ENCODE results near the gene WDR90. TPM values are rescaled to one million over a fixed set of nuclear protein-coding genes. Genes with fewer than 3 reads are reported as not detected.

WDR90 gene
- total RNA-seq, 4 donors from 2014 or later, result 8.2 to 22.7 (median 16.5) TPM

- peaks cover 7 to 55% (median 46%) of the 10 kb centered on the region in 4 donors for H3K36me3 ChIP-seq
- no peak for DNase-seq (ENCODE audit: extremely low spot score)
Measured at GRCh38 chr16:628321-629061, 20.7 kb upstream of the WDR90 start.

DNA sequence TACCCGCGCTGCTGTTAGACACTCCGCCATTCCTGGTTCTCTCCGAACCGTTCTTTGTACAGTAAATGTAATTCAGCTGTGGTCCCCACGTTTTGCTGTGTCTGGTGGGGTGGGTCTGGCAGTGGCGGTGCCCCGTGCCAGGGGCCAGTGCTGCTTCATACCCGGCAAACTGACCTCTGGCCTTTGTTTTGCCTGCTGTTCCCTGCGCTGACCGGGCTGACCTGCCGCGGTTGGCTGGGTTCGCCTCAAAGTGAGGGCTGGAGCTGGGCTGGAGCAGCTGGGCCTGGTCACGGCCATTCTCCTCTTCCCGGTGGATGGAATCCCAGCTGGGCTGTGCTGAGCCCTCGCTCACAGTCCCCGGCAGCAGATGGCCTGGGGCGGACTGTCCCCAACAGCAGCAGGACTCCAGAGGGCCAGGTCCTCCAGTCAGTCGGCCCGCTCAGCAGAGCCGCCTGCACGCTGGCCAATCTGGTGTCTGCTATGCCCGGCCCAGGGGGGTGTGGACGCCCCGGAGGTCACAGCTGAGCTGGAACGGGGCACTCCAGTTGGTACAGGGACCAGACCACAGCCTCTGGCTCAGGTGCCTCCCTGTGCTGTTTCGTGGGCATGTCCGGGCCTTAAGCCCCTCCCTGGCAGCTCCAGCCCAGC lies 19.9 kb upstream of the WDR90 start:
- H3K27ac ChIP-seq (replicated peaks in 1 of 4), result no peak overlapping the region
- TF ChIP-seq POLR2AphosphoS5 (IDR thresholded peaks at IDR 0.05) (no peak), EP300 (IDR thresholded peaks at IDR 0.05) (no peak), POLR2A (IDR thresholded peaks at IDR 0.05; ENCODE audit: low read depth) (no peak)
- TF ChIP-seq, protein P1, sequence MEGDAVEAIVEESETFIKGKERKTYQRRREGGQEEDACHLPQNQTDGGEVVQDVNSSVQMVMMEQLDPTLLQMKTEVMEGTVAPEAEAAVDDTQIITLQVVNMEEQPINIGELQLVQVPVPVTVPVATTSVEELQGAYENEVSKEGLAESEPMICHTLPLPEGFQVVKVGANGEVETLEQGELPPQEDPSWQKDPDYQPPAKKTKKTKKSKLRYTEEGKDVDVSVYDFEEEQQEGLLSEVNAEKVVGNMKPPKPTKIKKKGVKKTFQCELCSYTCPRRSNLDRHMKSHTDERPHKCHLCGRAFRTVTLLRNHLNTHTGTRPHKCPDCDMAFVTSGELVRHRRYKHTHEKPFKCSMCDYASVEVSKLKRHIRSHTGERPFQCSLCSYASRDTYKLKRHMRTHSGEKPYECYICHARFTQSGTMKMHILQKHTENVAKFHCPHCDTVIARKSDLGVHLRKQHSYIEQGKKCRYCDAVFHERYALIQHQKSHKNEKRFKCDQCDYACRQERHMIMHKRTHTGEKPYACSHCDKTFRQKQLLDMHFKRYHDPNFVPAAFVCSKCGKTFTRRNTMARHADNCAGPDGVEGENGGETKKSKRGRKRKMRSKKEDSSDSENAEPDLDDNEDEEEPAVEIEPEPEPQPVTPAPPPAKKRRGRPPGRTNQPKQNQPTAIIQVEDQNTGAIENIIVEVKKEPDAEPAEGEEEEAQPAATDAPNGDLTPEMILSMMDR (IDR thresholded peaks at IDR 0.05), result no peak
- H3K36me3 ChIP-seq, result peaks cover 10 to 64% (median 54%) of the 10 kb centered on the region in 4 donors
- H3K27me3 ChIP-seq, result peaks cover 0 to 21% (median 0%) of the 10 kb centered on the region in 4 donors
- H3K4me3 ChIP-seq, result no peak overlapping the region
- peaks cover 11 to 34% (median 26%) of the 10 kb centered on the region in 4 donors for H3K4me1 ChIP-seq
- no peaks in the 10 kb centered on the region for H3K9me3 ChIP-seq
- WGBS, result 75% methylated on average over 9 of the region's 29 CpGs
- DNase-seq (ENCODE audit: extremely low spot score), result no peak
- intact Hi-C loops (cut with DNase I), result no loop called here

More at GRCh38 chr16:628321-629061, 20.7 kb upstream of the WDR90 start:
- H3K4me1 ChIP-seq, result peaks cover 11 to 33% (median 25%) of the 10 kb centered on the region in 4 donors
- H3K27ac ChIP-seq (replicated peaks in 1 of 4), result no peak overlapping the region
- intact Hi-C loops (cut with DNase I), result no loop called here
- no peaks in the 10 kb centered on the region for H3K9me3 ChIP-seq
- no peak overlapping the region for H3K4me3 ChIP-seq
- TF ChIP-seq POLR2AphosphoS5 (IDR thresholded peaks at IDR 0.05) (no peak), EP300 (IDR thresholded peaks at IDR 0.05) (no peak), POLR2A (IDR thresholded peaks at IDR 0.05; ENCODE audit: low read depth) (no peak)
- TF ChIP-seq, protein P1 (IDR thresholded peaks at IDR 0.05), result no peak
- peaks cover 0 to 21% (median 0%) of the 10 kb centered on the region in 4 donors for H3K27me3 ChIP-seq
- WGBS, result 98% methylated on average over 27 of the region's 33 CpGs

DNA sequence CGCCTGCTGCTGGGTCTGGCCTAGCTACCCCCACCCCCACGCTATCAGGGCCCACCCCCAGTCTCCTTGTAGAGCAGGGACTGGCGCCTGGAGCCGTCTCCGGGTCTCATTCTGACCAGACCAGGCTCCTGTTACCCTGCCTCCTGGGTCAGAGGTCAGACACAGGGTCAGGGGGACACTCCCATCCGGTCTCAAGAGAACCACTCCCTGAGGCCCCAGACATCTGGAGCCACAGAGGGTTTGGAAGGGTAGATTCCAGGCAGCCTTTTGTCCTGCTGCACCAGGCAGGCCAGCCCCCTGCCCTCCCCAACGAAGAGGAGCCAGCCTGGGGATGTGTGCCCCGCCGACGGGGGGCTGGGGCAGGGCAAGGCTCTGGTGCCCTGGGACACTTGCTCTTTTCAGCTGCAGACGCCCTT lies 19.3 kb upstream of the WDR90 start:
- 63% methylated on average over 1 of the region's 11 CpGs for WGBS
- intact Hi-C loops (cut with DNase I), result no loop called here
- Histone ChIP-seq H3K9me3 (no peaks in the 10 kb centered on the region), H3K27ac (replicated peaks in 1 of 4) (no peak overlapping the region), H3K27me3 (peaks cover 0 to 21% (median 0%) of the 10 kb centered on the region in 4 donors), H3K4me3 (no peak overlapping the region), H3K36me3 (peaks cover 10 to 67% (median 57%) of the 10 kb centered on the region in 4 donors), H3K4me1 (peaks cover 14 to 39% (median 30%) of the 10 kb centered on the region in 4 donors)
- TF ChIP-seq, protein P1 (IDR thresholded peaks at IDR 0.05), result no peak
- TF ChIP-seq EP300 (IDR thresholded peaks at IDR 0.05), result no peak
- TF ChIP-seq POLR2A (IDR thresholded peaks at IDR 0.05; ENCODE audit: low read depth), result no peak
- no peak for TF ChIP-seq POLR2AphosphoS5 (IDR thresholded peaks at IDR 0.05)
- no peak for DNase-seq (ENCODE audit: extremely low spot score)

- intact Hi-C loops (cut with DNase I), result no loop called here
- Histone ChIP-seq H3K27ac (replicated peaks in 1 of 4) (no peak overlapping the region), H3K9me3 (no peaks in the 10 kb centered on the region), H3K4me1 (peaks cover 19 to 44% (median 35%) of the 10 kb centered on the region in 4 donors), H3K27me3 (peaks cover 0 to 21% (median 0%) of the 10 kb centered on the region in 4 donors), H3K36me3 (peaks cover 10 to 64% (median 54%) of the 10 kb centered on the region in 4 donors), H3K4me3 (no peak overlapping the region)
- WGBS, result 52% methylated on average over 12 of the region's 29 CpGs
- TF ChIP-seq, protein P1 (IDR thresholded peaks at IDR 0.05), result no peak
- TF ChIP-seq EP300 (IDR thresholded peaks at IDR 0.05) (no peak), POLR2AphosphoS5 (IDR thresholded peaks at IDR 0.05) (no peak), POLR2A (IDR thresholded peaks at IDR 0.05; ENCODE audit: low read depth) (no peak)
- DNase-seq (ENCODE audit: extremely low spot score), result no peak
Measured at GRCh38 chr16:630249-630814, 18.8 kb upstream of the WDR90 start.

Measured in esophagus muscularis mucosa (tissue), 4 donors.